GM08714 (cell line): ENCODE data around the gene CHKA.

Experiments
- H3K4me3 ChIP-seq: fragments of 200-500 bp; sonication (Bioruptor generic); 2 replicates; pipeline ENCODE4 v1.5.1; 2014; ENCODE audit warnings: mild to moderate bottlenecking, low read length, inconsistent platforms
- ZNF274 ChIP-seq: IDR thresholded peaks from 2 replicates; pipeline ENCODE4 v1.6.1; 2012; ENCODE audit warnings: mild to moderate bottlenecking, low read depth, low read length

CHKA gene

GRCh38 chr11:68043349-68044144, 77.6 kb downstream of the CHKA start:
- TF ChIP-seq ZNF274: no peak
- no peak overlapping the region for H3K4me3 ChIP-seq

GRCh38 chr11:68043029-68043348, 78.2 kb downstream of the CHKA start:
- no peak overlapping the region for H3K4me3 ChIP-seq
- TF ChIP-seq ZNF274: no peak

- no peak overlapping the region for H3K4me3 ChIP-seq
- no peak for TF ChIP-seq ZNF274
These were observed 78.8 kb downstream of the CHKA start for GRCh38 chr11:68042219-68043028.

- TF ChIP-seq ZNF274: no peak
- H3K4me3 ChIP-seq: no peak overlapping the region; the same call in 1 of the 2 replicates
These were observed 79.5 kb downstream of the CHKA start for GRCh38 chr11:68041617-68042218.

- no peak for TF ChIP-seq ZNF274
- peak overlapping the region; percentile 75; the same call in 1 of the 2 replicates for H3K4me3 ChIP-seq
These were observed 80.1 kb downstream of the CHKA start for GRCh38 chr11:68040957-68041591.

- H3K4me3 ChIP-seq: peak overlapping the region; percentile 75; the same call in 1 of the 2 replicates
- TF ChIP-seq ZNF274: no peak
These were observed 80.9 kb downstream of the CHKA start for GRCh38 chr11:68040101-68040956.

- H3K4me3 ChIP-seq: peak overlapping the region; percentile 75; the same call in 1 of the 2 replicates
- TF ChIP-seq ZNF274: no peak
These were observed 81.6 kb downstream of the CHKA start for GRCh38 chr11:68039526-68040086.

- TF ChIP-seq ZNF274: no peak
- H3K4me3 ChIP-seq: peak within 1 kb of the TSS; percentile 75; the same call in 1 of the 2 replicates
These were observed 82.3 kb downstream of the CHKA start, which contains the start of gene TCIRG1 for GRCh38 chr11:68038718-68039525. Gene TCIRG1 (plus strand): TSS chr11:68039025. CDS start chr11:68041272, 2,247 bp downstream.

- TF ChIP-seq ZNF274: no peak
- H3K4me3 ChIP-seq: peak overlapping the region; percentile 75; the same call in 1 of the 2 replicates
These were observed 82.9 kb downstream of the CHKA start for GRCh38 chr11:68038226-68038717.

- no peak overlapping the region for H3K4me3 ChIP-seq
- no peak for TF ChIP-seq ZNF274
These were observed 83.6 kb downstream of the CHKA start for GRCh38 chr11:68037411-68038225.

- TF ChIP-seq ZNF274: no peak
- H3K4me3 ChIP-seq: no peak overlapping the region
These were observed 84.4 kb downstream of the CHKA start for GRCh38 chr11:68036717-68037239.
